HEK293T (cell line): Measurements from ENCODE around the gene SYTL2.

Experiments
- ARNT ChIP-seq: fragments of 450-650 bp; IDR thresholded peaks from 2 replicates; pipeline ENCODE4 v1.6.1; 2017; ENCODE audit warnings: mild to moderate bottlenecking
- BHLHE40 ChIP-seq: fragments of 450-650 bp; IDR thresholded peaks from 2 replicates; pipeline ENCODE4 v1.6.1; 2016; ENCODE audit warnings: mild to moderate bottlenecking, moderate library complexity, borderline replicate concordance
- ELF4 ChIP-seq: fragments of 450-650 bp; IDR thresholded peaks from 2 replicates; pipeline ENCODE4 v1.6.1; 2017; ENCODE audit warnings: antibody characterized with exemption
- FOXA1 ChIP-seq: fragments of 450-650 bp; IDR thresholded peaks from 2 replicates; pipeline ENCODE4 v1.6.1; 2016; ENCODE audit warnings: mild to moderate bottlenecking
- FOXK2 ChIP-seq: fragments of 450-650 bp; IDR thresholded peaks from 2 replicates; pipeline ENCODE4 v1.6.1; 2016; ENCODE audit warnings: mild to moderate bottlenecking
- FOXM1 ChIP-seq: fragments of 450-650 bp; IDR thresholded peaks from 2 replicates; pipeline ENCODE4 v1.6.1; 2017; ENCODE audit warnings: mild to moderate bottlenecking, borderline replicate concordance
- HDGF ChIP-seq: fragments of 450-650 bp; IDR thresholded peaks from 2 replicates; pipeline ENCODE4 v1.6.1; 2017; ENCODE audit warnings: antibody characterized with exemption, borderline replicate concordance
- NFRKB ChIP-seq: fragments of 450-650 bp; IDR thresholded peaks from 2 replicates; pipeline ENCODE4 v1.6.1; 2016; ENCODE audit warnings: mild to moderate bottlenecking, moderate library complexity
- SP1 ChIP-seq: fragments of 450-650 bp; IDR thresholded peaks from 2 replicates; pipeline ENCODE4 v1.6.1; 2017
- SUZ12 ChIP-seq: fragments of 450-650 bp; IDR thresholded peaks from 2 replicates; pipeline ENCODE4 v1.6.1; 2016; ENCODE audit warnings: mild to moderate bottlenecking
- TARDBP ChIP-seq: fragments of 450-650 bp; IDR thresholded peaks from 2 replicates; pipeline ENCODE4 v1.6.1; 2016
- ZNF384 ChIP-seq: fragments of 450-650 bp; IDR thresholded peaks from 2 replicates; pipeline ENCODE4 v1.6.1; 2016

GRCh38 chr11:85647604-85648299 is 163.2 kb downstream of the SYTL2 start, which contains the start of gene TMEM126A:
- TF ChIP-seq BHLHE40 (no peak), SUZ12 (no peak), ARNT (no peak), FOXM1 (no peak), ELF4 (peak; percentile 40; the same call in 1 of the 2 replicates), SP1 (no peak), NFRKB (no peak), TARDBP (no peak), FOXA1 (no peak), ZNF384 (no peak), FOXK2 (no peak), HDGF (no peak; the same call in 1 of the 2 replicates)
